HG02973 (cell line): Measurements from ENCODE around the gene C11orf65.
"Not testable (repeated sequence)": the region's sequence is repeated elsewhere in the genome, so short reads cannot be mapped to it uniquely, and the experiment has no call there.

ENCODE experiments used
- ATAC-seq: cut with Tn5 transposase; IDR thresholded peaks from one replicate; pipeline ENCODE4 v1.9.1; 2021; ENCODE audit warnings: moderate library complexity; ENCODE audit not compliant: unreplicated experiment

C11orf65 gene

GRCh38 chr11:108373505-108373904, 93.8 kb downstream of the C11orf65 start:
- ATAC-seq: not testable (repeated sequence)

- ATAC-seq: no peak
Measured at GRCh38 chr11:108370990-108371389, 96.3 kb downstream of the C11orf65 start.

- ATAC-seq: no peak
Measured at GRCh38 chr11:108370315-108370714, 97.0 kb downstream of the C11orf65 start.

GRCh38 chr11:108369064-108369463, 98.3 kb downstream of the C11orf65 start:
- no peak for ATAC-seq

GRCh38 chr11:108368134-108368533, 99.2 kb downstream of the C11orf65 start:
- ATAC-seq: no peak

- ATAC-seq: no peak
Measured at GRCh38 chr11:108364159-108364558, 103.2 kb downstream of the C11orf65 start.

GRCh38 chr11:108351468-108351867, 115.9 kb downstream of the C11orf65 start:
- ATAC-seq: no peak

GRCh38 chr11:108346451-108346850, 120.9 kb downstream of the C11orf65 start:
- no peak for ATAC-seq

GRCh38 chr11:108345767-108346166, 121.6 kb downstream of the C11orf65 start:
- ATAC-seq: no peak

- no peak for ATAC-seq
Measured at GRCh38 chr11:108343714-108344113, 123.6 kb downstream of the C11orf65 start.

- ATAC-seq: no peak
Measured at GRCh38 chr11:108341654-108342053, 125.7 kb downstream of the C11orf65 start.

GRCh38 chr11:108340973-108341372, 126.4 kb downstream of the C11orf65 start:
- no peak for ATAC-seq

GRCh38 chr11:108338750-108339149, 128.6 kb downstream of the C11orf65 start:
- no peak for ATAC-seq

GRCh38 chr11:108333403-108333899, 133.9 kb downstream of the C11orf65 start:
- no peak for ATAC-seq
